GM23338 (cell line): Measurements from ENCODE around the gene ALDH3A2. TPM values are rescaled to one million over a fixed set of nuclear protein-coding genes. Genes with fewer than 3 reads are reported as not detected.

Experiments used
- ATAC-seq: fragments of 200-7000 bp; cut with Tn5 transposase; 3 replicates; pipeline ENCODE4 v1.9.1; 2020
- DNase-seq: peaks from one replicate; pipeline ENCODE4 v3.0.0-alpha.2; 2015; ENCODE audit warnings: low spot score
- H2AFZ ChIP-seq: fragments of 200-600 bp; sonication (generic); 2 replicates; pipeline ENCODE4 v1.8.0; 2016; ENCODE audit warnings: antibody characterized with exemption, mild to moderate bottlenecking, moderate library complexity
- H3F3A ChIP-seq: fragments of 200-600 bp; sonication (generic); replicated peaks from 2 replicates; pipeline ENCODE4 v1.8.0; 2017; ENCODE audit warnings: antibody characterized with exemption, mixed run types, low read depth
- H3K27ac ChIP-seq: fragments of 200-600 bp; sonication (generic); 2 replicates; pipeline ENCODE4 v1.6.1; 2016; ENCODE audit warnings: low read depth
- H3K27me3 ChIP-seq: fragments of 200-600 bp; sonication (generic); 2 replicates; pipeline ENCODE4 v1.8.0; 2016; ENCODE audit warnings: mild to moderate bottlenecking, mixed run types, moderate library complexity; ENCODE audit not compliant: insufficient read depth
- H3K36me3 ChIP-seq: fragments of 200-600 bp; sonication (generic); 2 replicates; pipeline ENCODE4 v1.8.0; 2016; ENCODE audit warnings: mild to moderate bottlenecking; ENCODE audit not compliant: insufficient read depth
- H3K4me1 ChIP-seq: fragments of 200-600 bp; sonication (generic); 2 replicates; pipeline ENCODE4 v1.8.0; 2016; ENCODE audit warnings: mild to moderate bottlenecking, moderate library complexity; ENCODE audit not compliant: insufficient read depth
- H3K4me2 ChIP-seq: fragments of 200-600 bp; sonication (generic); 2 replicates; pipeline ENCODE4 v1.7.1; 2017; ENCODE audit warnings: mixed run types
- H3K4me3 ChIP-seq: fragments of 200-600 bp; sonication (generic); 2 replicates; pipeline ENCODE4 v1.6.1; 2016; ENCODE audit warnings: mixed run types
- H3K79me2 ChIP-seq: fragments of 200-600 bp; sonication (generic); replicated peaks from 2 replicates; pipeline ENCODE4 v1.8.0; 2017; ENCODE audit warnings: mild to moderate bottlenecking; ENCODE audit not compliant: insufficient read depth
- H3K9me2 ChIP-seq: fragments of 200-600 bp; sonication (generic); 2 replicates; pipeline ENCODE4 v1.8.0; 2017; ENCODE audit not compliant: insufficient read depth
- H4K20me1 ChIP-seq: fragments of 200-600 bp; sonication (generic); replicated peaks from 2 replicates; pipeline ENCODE4 v1.8.0; 2017; ENCODE audit warnings: mild to moderate bottlenecking; ENCODE audit not compliant: insufficient read depth
- H3K27ac Mint-ChIP-seq: 2 replicates; pipeline ENCODE4 v1.8.0; 2020; ENCODE audit warnings: inconsistent platforms, mild to moderate bottlenecking, moderate library complexity, mixed read lengths
- H3K27me3 Mint-ChIP-seq: 3 replicates; pipeline ENCODE4 v1.8.0; 2022; ENCODE audit warnings: low read depth, mild to moderate bottlenecking, moderate library complexity, mixed read lengths, inconsistent platforms; ENCODE audit not compliant: insufficient read depth, poor library complexity
- H3K36me3 Mint-ChIP-seq: 3 replicates; pipeline ENCODE4 v1.8.0; 2021; ENCODE audit warnings: low read depth, mild to moderate bottlenecking, inconsistent platforms, moderate library complexity, mixed read lengths
- H3K4me1 Mint-ChIP-seq: 3 replicates; pipeline ENCODE4 v1.8.0; 2020; ENCODE audit warnings: mild to moderate bottlenecking, inconsistent platforms, mixed read lengths
- H3K4me3 Mint-ChIP-seq: 3 replicates; pipeline ENCODE4 v1.8.0; 2021; ENCODE audit warnings: moderate library complexity, mild to moderate bottlenecking, inconsistent platforms, mixed read lengths
- H3K9me3 Mint-ChIP-seq: 3 replicates; pipeline ENCODE4 v1.8.0; 2020; ENCODE audit warnings: moderate library complexity, mild to moderate bottlenecking, inconsistent platforms, mixed read lengths
- CREB1 ChIP-seq: fragments of 250-450 bp; sonication (Bioruptor Pico); IDR thresholded peaks from 2 replicates; pipeline ENCODE4 v1.5.0; 2020; ENCODE audit warnings: low read depth, mild to moderate bottlenecking, moderate library complexity
- CTCF ChIP-seq, 2 experiments: fragments of 200-600 bp in 1 of 2; sonication (generic) in 1 of 2; conservative IDR thresholded peaks; 2 replicates each; pipeline versions ENCODE4 v1.5.1 to v1.6.1; 2016 to 2017; ENCODE audit warnings: antibody characterized with exemption in 2 of 2, low read depth in 2 of 2, mild to moderate bottlenecking in 2 of 2, moderate library complexity in 1 of 2
- ETS1 ChIP-seq: IDR thresholded peaks from 2 replicates; pipeline ENCODE4 v1.6.1; 2016; ENCODE audit warnings: antibody characterized with exemption
- EZH2 ChIP-seq: fragments of 200-600 bp; sonication (generic); IDR thresholded peaks from one replicate; pipeline ENCODE4 v1.8.0; 2017; ENCODE audit warnings: antibody characterized with exemption, mild to moderate bottlenecking, low read depth; ENCODE audit not compliant: unreplicated experiment
- EZH2phosphoT487 ChIP-seq: fragments of 200-600 bp; sonication (generic); IDR thresholded peaks from one replicate; pipeline ENCODE4 v1.8.1; 2018; ENCODE audit warnings: antibody characterized with exemption; ENCODE audit not compliant: unreplicated experiment
- NANOG ChIP-seq: IDR thresholded peaks from 2 replicates; pipeline ENCODE4 v1.6.1; 2016; ENCODE audit warnings: antibody characterized with exemption, borderline replicate concordance
- POLR2AphosphoS5 ChIP-seq: IDR thresholded peaks from 2 replicates; pipeline ENCODE4 v1.6.1; 2016; ENCODE audit warnings: antibody characterized with exemption, low read depth
- STAT1 ChIP-seq: IDR thresholded peaks from one replicate; pipeline ENCODE4 v1.6.1; 2016; ENCODE audit warnings: antibody characterized with exemption; ENCODE audit not compliant: unreplicated experiment
- ZNF114 ChIP-seq: fragments of 250-450 bp; sonication (Bioruptor Pico); IDR thresholded peaks from 2 replicates; pipeline ENCODE4 v1.5.0; 2020; ENCODE audit warnings: mild to moderate bottlenecking, moderate library complexity
- ZNF331 ChIP-seq: fragments of 250-450 bp; sonication (Bioruptor Pico); IDR thresholded peaks from 2 replicates; pipeline ENCODE4 v1.5.0; 2020; ENCODE audit warnings: low read depth, mild to moderate bottlenecking, moderate library complexity
- ZNF462 ChIP-seq: fragments of 250-450 bp; sonication (Bioruptor Pico); IDR thresholded peaks from 2 replicates; pipeline ENCODE4 v1.5.0; 2020; ENCODE audit warnings: mild to moderate bottlenecking, moderate library complexity
- polyA plus RNA-seq: library from polyadenylated mRNA; unstranded; fragments of >200 nt; fragmentation: Nextera tagmentation; extraction: Ambion mirVana; gene quantifications from 2 replicates; pipeline ENCODE4 v1.2.1, GENCODE V29; 2016
- total RNA-seq: library from RNA; depleted of rRNA; stranded (reverse); fragments of >200 nt; shearing (Covaris generic); gene quantifications from 2 replicates; pipeline ENCODE4 v1.2.3, GENCODE V29; 2014

The ALDH3A2 gene
- total and polyA plus RNA-seq, 2 experiments from 2014 or later: 31.3 to 159 TPM

GRCh38 chr17:19621697-19622096 is 26.9 kb upstream of the ALDH3A2 start (continued):
- TF ChIP-seq ZNF462: no peak
- TF ChIP-seq ETS1: no peak
- no peak for TF ChIP-seq POLR2AphosphoS5
- no peak for TF ChIP-seq ZNF331 (CRISPR knock-in tag)

- 0 out of 2 replicates have a peak, but pooled peaks cover 5% of the 10 kb centered on the region for H3F3A ChIP-seq
- H3K9me2 ChIP-seq: no peaks in the 10 kb centered on the region
- H3K27ac Mint-ChIP-seq: no peak overlapping the region
- no peaks in the 10 kb centered on the region for H3K4me1 ChIP-seq
- H3K9me3 Mint-ChIP-seq: peaks cover 13% of the 10 kb centered on the region; the same call in 2 of the 3 replicates
- no peak overlapping the region for H3K4me3 Mint-ChIP-seq
- H2AFZ ChIP-seq: no peak overlapping the region
- no peak overlapping the region for H3K4me3 ChIP-seq
- H3K4me1 Mint-ChIP-seq: no peaks in the 10 kb centered on the region
- ATAC-seq: no peak
- H3K27me3 Mint-ChIP-seq: no peaks in the 10 kb centered on the region
- H3K36me3 Mint-ChIP-seq: no peaks in the 10 kb centered on the region; the same call in 1 of the 3 replicates
- DNase-seq: no peak
- H3K27me3 ChIP-seq: no peaks in the 10 kb centered on the region
- no peaks in the 10 kb centered on the region for H3K79me2 ChIP-seq
- H3K27ac ChIP-seq: no peak overlapping the region
- TF ChIP-seq POLR2AphosphoS5 (no peak), CTCF (conservative IDR thresholded peaks at IDR 0.05; ENCODE audit: low read depth in 2 of 2) (no peak), ETS1 (no peak), EZH2phosphoT487 (no peak), STAT1 (no peak), CREB1 (CRISPR knock-in tag) (no peak), NANOG (no peak), ZNF114 (no peak), EZH2 (no peak)
- H3K4me2 ChIP-seq: no peak overlapping the region
- H4K20me1 ChIP-seq: no peaks in the 10 kb centered on the region
- H3K36me3 ChIP-seq: no peaks in the 10 kb centered on the region
These were observed 22.5 kb upstream of the ALDH3A2 start for GRCh38 chr17:19626079-19626478.
